ENCODE data around the gene CLDN9.
A peak's percentile ranks its signal among the peaks of the same experiment; 100 is the strongest.

Gene CLDN9

DNA sequence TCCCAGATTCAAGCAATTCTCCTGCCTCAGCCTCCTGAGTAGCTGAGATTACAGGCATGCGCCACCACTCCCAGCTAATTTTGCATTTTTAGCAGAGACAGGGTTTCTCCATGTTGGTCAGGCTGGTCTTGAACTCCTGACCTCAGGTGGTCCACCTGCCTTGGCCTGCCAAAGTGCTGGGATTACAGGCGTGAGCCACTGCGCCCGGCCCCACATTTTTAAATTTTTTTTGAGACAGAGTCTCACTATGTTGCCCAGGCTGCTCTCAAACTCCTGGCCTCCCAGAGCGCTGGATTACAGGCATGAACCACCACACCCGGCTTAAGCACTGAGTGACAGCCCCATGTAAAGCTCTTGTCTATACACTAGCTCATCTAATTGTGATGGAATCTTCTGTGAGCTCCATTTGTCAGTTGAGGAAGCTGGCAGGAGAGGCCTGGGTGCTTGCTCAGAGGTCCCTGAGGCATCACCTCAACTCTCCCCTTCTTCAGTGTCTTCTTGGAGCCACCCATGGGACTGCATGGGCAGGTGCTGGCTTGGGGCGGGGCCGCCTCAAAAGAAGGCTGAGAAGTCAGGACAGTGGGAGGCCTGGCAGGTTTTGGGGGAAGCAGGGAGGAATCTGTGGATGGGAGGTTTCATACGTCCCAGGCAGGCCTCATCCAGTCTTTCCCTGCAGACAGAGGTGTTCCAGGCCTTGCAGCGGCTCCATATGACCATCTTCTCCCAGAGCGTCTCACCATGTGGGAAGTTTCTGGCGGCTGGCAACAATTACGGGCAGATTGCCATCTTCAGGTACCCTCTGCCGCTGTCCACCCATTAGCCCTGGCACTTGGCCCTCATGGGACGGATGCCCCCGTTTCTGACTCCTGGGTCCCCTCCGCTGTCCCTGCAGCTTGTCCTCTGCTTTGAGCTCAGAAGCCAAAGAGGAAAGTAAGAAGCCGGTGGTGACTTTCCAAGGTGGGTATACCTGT lies 12.6 kb downstream of the CLDN9 start:
- intact Hi-C loops (cut with DNase I): no loop called here
- DNase-seq: no peak

GRCh38 chr16:3026003-3026378 lies 13.3 kb downstream of the CLDN9 start:
- intact Hi-C loops (cut with DNase I): no loop called here
- DNase-seq: no peak

DNA sequence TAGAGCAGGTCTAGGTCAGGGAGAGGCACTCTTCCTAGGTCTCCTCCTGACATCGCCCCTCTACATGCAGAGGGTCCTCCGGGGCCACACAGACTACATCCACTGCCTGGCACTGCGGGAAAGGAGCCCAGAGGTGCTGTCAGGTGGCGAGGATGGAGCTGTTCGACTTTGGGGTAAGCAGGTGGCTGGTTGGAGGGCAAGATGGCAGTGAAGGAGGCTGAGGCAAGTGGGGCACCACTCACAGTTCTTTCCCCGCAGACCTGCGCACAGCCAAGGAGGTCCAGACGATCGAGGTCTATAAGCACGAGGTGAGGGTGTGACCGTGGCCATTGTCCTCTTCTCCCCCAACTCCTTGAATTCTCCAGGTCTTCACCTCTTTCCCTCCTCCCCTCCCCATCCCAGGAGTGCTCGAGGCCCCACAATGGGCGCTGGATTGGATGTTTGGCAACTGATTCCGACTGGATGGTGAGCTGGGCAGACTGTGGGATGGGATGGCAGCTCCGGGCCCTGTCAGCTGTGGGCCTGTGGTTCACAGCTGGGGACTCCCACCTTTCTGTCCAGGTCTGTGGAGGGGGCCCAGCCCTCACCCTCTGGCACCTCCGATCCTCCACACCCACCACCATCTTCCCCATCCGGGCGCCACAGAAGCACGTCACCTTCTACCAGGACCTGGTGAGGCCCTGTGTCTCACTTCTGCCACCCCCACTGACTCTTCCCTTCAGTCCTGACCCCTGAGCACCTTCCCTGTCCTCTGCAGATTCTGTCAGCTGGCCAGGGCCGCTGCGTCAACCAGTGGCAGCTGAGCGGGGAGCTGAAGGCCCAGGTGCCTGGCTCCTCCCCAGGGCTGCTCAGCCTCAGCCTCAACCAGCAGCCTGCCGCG lies 14.1 kb downstream of the CLDN9 start:
- no peak for DNase-seq
- intact Hi-C loops (cut with DNase I): no loop called here

DNA sequence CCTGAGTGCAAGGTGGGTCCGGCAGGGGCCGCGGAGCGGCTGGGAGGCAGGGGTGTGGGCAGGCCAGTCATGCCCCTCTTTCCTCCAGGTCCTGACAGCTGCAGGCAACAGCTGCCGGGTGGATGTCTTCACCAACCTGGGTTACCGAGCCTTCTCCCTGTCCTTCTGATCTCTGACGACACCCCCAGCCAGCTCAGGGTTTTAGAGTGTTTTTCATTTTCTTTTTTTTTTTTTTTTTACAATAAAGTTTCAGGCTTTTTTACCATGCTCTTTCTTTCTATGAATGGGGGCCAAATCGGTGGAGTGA lies 14.7 kb downstream of the CLDN9 start:
- DNase-seq: no peak
- intact Hi-C loops (cut with DNase I): no loop called here

DNA sequence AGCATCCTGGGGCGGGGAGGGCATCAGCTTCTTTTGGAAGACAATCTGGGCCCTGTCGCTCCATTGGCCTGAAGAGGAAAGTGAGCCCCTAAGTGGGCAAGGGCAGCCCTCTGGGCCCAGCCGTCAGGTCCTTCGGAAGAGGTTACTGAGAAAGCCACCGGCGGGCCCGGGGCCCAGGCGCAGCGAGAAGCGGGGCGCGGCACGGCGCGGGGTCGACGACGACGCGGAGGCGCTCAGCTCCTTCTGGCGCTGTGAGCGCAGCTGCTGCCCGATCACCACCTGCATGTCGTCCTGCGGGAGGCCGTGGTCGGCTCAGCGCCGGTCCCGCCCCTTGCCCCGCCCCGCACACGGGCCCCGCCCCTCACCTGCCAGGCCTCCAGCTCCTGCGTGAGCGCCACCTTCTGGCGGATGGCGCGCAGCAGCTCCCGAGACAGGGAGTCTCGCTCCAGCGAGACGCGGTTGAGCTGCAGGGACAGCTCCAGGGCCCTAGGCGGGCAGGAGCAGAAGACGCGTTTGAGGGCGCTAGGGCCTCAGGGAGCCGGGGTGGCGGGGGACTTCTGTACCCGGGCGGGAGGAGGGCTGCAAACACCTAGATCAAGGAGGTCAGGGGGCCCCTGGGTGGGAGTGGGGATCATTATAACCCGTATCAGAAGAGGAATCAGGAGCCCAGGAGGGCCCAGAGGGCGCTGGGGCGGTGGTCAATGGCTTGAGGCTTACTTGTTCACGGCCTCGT lies 15.4 kb downstream of the CLDN9 start:
- intact Hi-C loops (cut with DNase I): no loop called here
- peak; percentile 45 to 91 (median 83) for DNase-seq

DNA sequence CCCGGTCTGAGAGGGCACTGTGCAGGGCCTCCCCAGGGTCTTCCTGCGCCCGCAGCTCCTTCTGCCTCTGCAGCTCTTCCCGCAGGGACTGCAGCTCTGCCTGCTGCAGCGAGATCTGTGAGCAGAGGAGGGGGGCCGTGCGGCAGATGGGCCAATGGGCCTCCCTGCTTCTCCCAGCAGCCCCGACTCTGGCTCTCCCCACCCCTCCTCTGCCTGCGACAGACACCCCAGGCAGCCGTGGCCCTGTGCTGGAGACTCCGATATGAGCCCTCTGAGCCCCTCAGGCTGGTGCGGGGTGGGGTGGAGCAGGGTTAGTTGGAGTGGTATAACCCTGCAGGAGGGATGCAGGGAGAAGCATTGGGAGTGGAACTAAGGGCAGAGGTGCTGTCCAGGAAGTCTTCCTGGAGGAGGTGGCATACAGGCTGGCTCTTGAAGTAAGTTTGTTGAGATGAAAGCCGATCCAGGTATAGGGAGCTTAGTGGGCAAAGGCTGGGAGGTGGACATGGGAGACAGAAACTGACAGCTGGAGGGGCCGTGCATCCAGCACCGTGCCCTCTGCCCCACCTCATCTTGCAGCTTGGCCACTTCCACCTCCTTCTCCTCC lies 16.1 kb downstream of the CLDN9 start:
- no peak for DNase-seq
- intact Hi-C loops (cut with DNase I): no loop called here

DNA sequence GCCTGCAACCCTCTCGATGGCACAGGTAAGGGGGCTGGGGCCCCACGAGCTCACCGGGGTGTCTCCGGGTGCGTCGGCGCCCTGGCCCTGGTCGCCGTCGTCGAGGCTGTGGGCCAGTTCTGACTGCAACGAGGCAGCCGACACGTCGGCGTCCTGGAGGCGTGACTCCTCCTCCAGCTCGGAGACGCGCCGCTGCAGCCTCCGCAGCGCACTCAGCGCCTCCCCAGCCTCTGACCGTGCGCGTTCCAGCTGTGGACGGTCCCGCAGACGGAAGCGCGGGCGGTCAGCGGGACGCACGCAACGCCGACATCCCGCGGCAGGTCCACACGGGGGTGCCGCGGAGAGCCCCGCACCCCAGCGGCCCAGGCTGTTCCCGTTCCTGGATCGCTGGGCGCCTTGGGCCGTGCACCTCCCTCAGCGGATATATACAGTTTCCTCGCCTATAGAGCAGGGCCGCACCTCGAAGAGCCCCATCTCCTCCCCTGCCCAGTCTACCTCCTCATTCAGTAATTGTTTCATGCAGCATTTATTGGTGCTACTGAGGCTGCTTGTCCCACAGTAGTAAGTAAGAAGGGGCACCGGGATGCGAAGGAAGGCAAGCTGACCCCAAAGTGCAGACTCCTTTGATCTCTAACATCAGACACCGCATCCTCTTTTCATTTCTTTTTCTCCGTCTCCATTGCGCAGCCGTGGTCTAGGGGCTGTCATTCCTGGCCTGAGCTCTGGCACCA lies 16.9 kb downstream of the CLDN9 start:
- intact Hi-C loops (cut with DNase I): no loop called here
- DNase-seq: peak in 6 of 42 donors; percentile 25 to 55 (median 31)

- intact Hi-C loops (cut with DNase I): no loop called here
- no peak for DNase-seq
Measured at GRCh38 chr16:3030222-3031212, 17.8 kb downstream of the CLDN9 start.

DNA sequence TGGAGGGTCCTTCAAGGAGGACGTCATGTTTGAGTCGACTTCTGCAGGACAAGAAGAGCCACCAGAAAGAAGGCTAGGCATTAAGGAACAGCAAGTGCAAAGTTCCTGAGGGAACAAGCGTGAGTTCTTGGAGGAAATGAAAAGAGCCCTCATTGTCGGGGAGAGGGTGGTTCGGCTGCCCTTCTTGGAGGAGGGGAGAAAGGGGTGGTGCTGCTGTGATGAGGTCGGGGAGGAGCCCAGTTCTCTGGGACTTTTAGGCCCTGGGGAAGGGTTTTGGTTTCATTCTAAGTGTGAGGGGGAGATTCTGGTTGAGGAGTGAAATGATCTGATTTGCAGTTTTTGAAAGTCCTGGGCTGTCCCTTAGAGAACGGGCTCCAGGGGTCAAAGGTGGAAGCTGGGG lies 19.9 kb downstream of the CLDN9 start:
- intact Hi-C loops (cut with DNase I): no loop called here
- no peak for DNase-seq

GRCh38 chr16:3035289-3035971 lies 22.7 kb downstream of the CLDN9 start:
- no peak for DNase-seq
- intact Hi-C loops (cut with DNase I): no loop called here

DNA sequence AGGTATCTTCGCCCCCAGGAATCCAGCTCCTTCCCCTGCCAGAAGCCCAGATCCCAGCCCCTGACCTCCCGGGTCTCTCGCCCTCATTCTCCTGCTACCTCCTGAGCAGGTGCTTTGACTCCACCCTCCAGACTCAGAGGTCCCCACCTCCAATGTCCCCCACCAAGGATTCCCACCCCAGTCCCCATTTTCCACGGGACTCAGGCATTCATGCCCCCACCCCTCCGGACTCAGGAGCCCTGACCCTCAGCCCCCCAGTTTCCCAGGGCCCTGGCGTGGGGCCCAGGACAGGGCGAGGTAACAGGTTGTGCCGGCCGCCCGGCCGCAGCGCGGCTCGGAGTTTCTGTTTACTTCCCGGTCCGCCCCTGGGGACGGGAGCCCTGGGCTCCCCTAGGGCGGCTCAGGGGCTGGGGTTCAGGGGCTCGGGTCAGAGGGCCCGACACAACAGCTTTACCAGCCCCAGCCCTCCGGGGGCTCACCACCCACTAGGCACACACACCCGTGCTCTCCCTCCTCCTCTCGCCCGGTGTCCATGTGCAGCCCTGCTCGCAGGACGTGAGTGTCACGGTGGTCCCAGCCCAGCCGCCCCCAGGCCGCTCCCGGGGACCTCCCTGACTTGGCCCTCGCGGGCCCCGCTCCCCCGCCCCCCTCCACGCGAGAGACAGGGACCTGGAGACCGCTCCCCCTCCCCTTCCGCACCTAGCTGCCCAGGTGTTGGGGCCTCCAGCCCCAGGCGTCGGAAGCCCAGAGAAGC lies 23.4 kb downstream of the CLDN9 start:
- intact Hi-C loops (cut with DNase I): no loop called here
- DNase-seq: no peak

DNA sequence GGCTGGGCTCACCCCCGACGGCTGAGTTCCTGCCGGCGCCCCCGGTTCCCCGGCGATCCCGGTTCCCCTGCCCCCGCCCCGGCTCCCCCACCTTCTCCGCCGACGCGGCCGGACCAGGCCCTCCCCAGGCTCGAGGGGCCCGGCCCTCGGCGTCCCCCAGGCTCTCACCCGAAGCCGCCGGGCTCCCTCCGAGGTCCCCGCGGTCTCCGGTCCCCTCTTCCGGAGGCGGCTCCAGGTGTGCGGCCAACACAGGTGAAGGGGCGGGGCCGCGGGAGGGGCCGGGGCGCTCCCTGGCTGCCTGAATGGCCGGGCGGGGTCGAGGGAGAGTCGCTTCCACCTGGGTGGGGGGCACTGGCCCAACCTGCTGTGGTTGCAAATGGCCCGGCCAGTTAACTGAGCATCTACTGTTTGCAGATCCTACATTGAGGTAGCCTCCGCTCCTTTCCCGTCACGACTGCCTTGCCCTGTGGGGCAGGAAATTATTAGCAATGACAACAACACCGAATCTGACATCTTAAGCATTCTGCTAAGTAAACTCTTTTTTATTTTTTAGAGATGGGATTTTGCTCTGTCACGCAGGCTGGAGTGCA lies 24.1 kb downstream of the CLDN9 start, which contains the start of gene BICDL2:
TSS of gene BICDL2 (minus strand) at position 219 of the 590 bp plus-strand sequence. CDS start 1,448 bp downstream, outside the sequence.
- no peak for DNase-seq
- intact Hi-C loops (cut with DNase I): no loop called here

DNA sequence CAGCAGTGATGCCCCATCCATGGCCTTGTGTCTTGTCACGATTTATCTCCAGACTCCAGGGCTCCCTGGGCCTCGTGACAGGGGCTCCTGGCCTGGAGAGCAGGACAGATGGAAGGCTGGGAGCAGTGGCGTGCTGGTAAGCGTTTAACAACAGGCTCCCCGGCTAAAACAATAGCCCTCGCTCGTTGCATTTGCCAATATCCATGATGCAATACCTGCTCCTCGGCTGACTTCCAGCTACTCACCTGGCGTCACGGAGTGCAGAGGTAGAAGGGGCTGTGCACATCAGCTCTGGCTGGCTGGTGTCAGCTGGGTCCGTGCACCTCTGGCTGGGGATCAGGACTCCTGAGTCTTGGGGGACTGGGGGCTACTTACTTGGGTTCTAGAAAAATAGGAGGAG lies 25.5 kb downstream of the CLDN9 start:
- DNase-seq: no peak
- intact Hi-C loops (cut with DNase I): no loop called here

- intact Hi-C loops (cut with DNase I): no loop called here
- DNase-seq: no peak
Measured at GRCh38 chr16:3038896-3039295, 26.2 kb downstream of the CLDN9 start.

DNA sequence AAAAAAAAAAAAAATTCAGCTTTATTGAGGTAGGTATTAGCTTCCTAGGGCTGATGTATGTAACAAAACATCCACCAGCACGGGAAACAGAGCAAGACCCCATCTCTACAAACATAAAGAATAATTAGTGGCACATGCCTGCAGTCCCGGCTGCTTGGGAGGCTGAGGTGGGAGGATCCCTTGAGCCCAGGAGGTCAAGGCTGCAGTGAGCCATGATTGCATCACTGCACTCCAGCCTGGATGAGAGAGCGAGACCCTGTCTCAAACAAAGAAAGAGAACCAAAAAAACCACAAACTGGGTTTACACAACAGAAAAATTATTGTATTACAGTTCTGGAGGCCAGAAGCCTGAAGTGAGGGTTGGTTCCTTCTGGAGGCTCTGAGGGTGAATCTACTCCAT lies 29.7 kb downstream of the CLDN9 start:
- DNase-seq: no peak
- intact Hi-C loops (cut with DNase I): no loop called here

- intact Hi-C loops (cut with DNase I): no loop called here
- DNase-seq: no peak
Measured at GRCh38 chr16:3044708-3045107, 32.0 kb downstream of the CLDN9 start.
